ENCODE data around the gene SP2. TPM values are rescaled to one million over a fixed set of nuclear protein-coding genes. Genes with fewer than 3 reads are reported as not detected.

SP2 gene
- total RNA-seq, 4 donors from 2014 or later, result 7.1 to 14.1 (median 12.3) TPM

DNA sequence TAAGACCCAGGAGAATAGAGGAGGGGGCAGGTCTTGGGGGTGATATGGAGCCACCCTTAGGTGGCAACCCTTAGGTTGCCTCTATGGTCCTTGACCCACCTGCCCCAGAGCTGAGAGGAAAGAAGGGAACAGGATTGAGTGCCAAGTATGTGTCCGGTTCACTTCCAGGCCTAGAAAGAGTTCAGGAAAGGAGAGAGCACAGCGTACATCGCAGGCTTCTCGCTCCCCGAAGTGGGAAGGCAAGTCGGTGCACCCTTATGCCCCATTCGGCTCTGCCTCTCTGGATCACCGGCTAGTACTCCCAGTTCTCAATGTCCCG, 45.7 kb upstream of the SP2 start:
- Histone ChIP-seq H3K27ac (peak overlapping the region in 1 of 3 donors; percentile 33), H3K9me3 (no peaks in the 10 kb centered on the region), H3K36me3 (no peaks in the 10 kb centered on the region), H3K4me1 (peaks cover 11 to 31% of the 10 kb centered on the region in 2 donors), H3K4me3 (replicated peaks in 1 of 3) (peak overlapping the region in 1 of 3 donors; percentile 41), H3K27me3 (peaks cover 42% of the 10 kb centered on the region)
- WGBS, 2 donors, result 39 to 43% methylated on average over 9 of the region's 9 CpGs
- DNase-seq, result no peak
- intact Hi-C loops (cut with DNase I), result no loop called here
- TF ChIP-seq, protein P1, sequence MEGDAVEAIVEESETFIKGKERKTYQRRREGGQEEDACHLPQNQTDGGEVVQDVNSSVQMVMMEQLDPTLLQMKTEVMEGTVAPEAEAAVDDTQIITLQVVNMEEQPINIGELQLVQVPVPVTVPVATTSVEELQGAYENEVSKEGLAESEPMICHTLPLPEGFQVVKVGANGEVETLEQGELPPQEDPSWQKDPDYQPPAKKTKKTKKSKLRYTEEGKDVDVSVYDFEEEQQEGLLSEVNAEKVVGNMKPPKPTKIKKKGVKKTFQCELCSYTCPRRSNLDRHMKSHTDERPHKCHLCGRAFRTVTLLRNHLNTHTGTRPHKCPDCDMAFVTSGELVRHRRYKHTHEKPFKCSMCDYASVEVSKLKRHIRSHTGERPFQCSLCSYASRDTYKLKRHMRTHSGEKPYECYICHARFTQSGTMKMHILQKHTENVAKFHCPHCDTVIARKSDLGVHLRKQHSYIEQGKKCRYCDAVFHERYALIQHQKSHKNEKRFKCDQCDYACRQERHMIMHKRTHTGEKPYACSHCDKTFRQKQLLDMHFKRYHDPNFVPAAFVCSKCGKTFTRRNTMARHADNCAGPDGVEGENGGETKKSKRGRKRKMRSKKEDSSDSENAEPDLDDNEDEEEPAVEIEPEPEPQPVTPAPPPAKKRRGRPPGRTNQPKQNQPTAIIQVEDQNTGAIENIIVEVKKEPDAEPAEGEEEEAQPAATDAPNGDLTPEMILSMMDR (IDR thresholded peaks at IDR 0.05), result no peak

DNA sequence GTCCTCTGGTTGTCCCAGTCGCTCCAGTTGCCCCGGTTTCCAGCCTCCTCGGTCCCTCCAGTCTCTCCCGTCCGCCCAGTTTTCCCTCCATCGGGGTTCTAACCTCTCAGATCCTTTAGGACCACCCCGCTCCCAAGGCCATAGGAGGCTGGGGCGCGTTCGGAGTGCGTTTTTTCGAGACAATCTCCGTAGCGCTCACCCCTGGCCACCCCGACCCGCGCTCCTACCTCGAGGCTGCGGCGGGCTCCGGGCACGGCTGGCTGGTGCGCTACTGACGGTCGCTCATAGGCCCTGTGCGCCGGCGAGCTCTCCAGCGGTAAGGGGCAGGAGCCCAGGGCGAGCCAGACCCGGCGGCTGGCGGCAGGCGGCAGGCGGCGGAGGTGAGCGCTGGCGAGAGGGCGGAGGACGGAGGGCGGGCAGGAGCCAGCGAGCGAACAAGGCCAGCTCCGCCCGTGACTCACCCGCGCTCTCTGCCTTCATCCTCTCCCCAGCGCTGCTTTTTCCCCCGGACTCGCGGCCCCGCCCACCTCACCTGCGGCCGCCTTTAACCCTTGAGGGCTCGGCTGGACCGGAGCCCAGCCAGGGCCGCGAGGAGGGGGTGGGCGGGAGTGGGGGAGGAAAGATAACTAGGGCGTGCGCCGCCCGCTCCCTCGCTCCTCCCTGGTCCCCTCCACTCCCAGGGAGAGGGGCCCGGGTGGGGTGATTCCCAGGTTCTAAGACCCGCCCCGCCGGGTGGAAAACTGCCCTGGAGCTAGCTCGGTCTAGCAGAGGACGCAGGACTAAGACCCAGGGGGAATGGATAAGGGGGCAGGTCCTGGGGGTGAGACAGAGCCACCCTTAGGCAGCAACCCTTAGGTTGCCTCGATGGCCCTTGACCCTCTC, 45.1 kb upstream of the SP2 start, which contains the start of gene SP6:
TSS of gene SP6 (minus strand) at position 472 of the 882 bp plus-strand sequence. CDS start 2,734 bp downstream, outside the sequence.
- DNase-seq, result peak; percentile 82 to 85
- intact Hi-C loops (cut with DNase I), result no loop called here
- H3K27me3 ChIP-seq, result peaks cover 42% of the 10 kb centered on the region
- H3K4me1 ChIP-seq, result peaks cover 11 to 31% of the 10 kb centered on the region in 2 donors
- no peaks in the 10 kb centered on the region for H3K36me3 ChIP-seq
- peak in 1 of 2 donors; percentile 83 for TF ChIP-seq POLR2A (IDR thresholded peaks at IDR 0.05)
- TF ChIP-seq, protein P1 (IDR thresholded peaks at IDR 0.05), result peak in 3 of 6 experiments; percentile 13 to 37 (median 36)
- 6 to 16% methylated on average over 15 to 48 of the region's 71 CpGs for WGBS, 2 donors
- H3K27ac ChIP-seq, result peak within 1 kb of the TSS in 1 of 3 donors; percentile 33
- H3K4me3 ChIP-seq (replicated peaks in 1 of 3), result peak within 1 kb of the TSS in 1 of 3 donors; percentile 41
- no peaks in the 10 kb centered on the region for H3K9me3 ChIP-seq

DNA sequence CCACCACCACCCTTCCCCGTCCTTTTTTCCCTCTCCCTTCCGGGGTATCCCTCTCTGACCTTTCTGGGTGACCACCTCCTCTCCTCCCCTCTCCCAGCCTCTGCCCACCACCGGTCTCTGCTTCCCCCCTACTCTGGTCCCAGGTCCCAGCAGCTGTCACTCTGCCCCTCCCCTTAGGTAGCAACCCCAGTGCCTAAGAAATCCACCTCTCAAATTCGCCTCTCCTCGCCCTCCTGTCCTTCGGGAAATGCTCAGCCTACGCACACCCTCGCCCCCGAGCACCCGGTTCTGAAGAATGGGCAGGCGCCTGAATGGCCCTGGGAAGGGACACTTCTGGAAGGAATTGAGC, 44.3 kb upstream of the SP2 start:
- Histone ChIP-seq H3K4me1 (peaks cover 11 to 31% of the 10 kb centered on the region in 2 donors), H3K27me3 (peaks cover 36% of the 10 kb centered on the region), H3K36me3 (no peaks in the 10 kb centered on the region), H3K27ac (no peak overlapping the region), H3K4me3 (replicated peaks in 1 of 3) (no peak overlapping the region), H3K9me3 (no peaks in the 10 kb centered on the region)
- TF ChIP-seq, protein P1 (IDR thresholded peaks at IDR 0.05), result no peak
- intact Hi-C loops (cut with DNase I), result no loop called here
- 32 to 49% methylated on average over 11 of the region's 11 CpGs for WGBS, 2 donors
- DNase-seq, result no peak

DNA sequence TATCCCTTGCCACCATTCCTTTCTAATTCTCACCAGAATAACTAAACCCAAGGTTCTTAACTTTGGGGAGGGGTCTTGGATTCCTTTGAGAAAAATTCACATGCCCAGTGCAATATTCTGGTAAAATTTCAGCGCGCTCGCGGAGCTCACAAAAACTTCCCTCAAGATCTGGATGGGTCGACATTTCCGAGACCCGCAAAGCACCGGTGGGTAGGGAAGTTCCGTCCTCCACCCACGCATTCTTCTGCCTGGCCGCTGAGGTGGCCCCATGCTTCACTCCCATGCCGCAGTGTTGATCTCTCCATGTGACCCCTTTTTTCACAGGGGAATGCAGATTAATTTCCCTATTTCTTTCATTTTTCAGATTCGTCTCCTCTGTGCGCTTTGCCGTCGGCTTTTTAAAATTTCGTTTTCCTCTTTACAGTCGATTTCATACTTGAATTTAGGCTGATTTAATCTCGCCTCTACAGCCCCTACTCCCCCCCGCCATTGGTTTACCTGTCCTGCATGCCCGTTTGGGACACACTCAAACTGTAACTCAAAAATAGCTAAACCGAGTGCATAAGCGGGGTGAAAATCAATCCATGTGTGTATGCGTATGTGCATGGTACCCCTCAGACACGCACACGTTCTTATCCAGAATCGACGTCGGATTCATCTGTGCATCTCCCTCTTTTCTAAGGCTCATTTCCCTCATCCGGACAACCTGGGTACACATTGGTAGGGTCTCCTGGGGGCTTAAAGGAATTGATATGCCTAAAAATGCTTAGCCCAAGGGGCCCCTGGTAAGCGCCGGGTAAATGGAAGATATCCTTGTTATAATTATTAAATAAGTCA, 43.7 kb upstream of the SP2 start:
- H3K27ac ChIP-seq, result no peak overlapping the region
- no peaks in the 10 kb centered on the region for H3K9me3 ChIP-seq
- no peaks in the 10 kb centered on the region for H3K36me3 ChIP-seq
- peaks cover 32% of the 10 kb centered on the region for H3K27me3 ChIP-seq
- no peak for TF ChIP-seq POLR2A (IDR thresholded peaks at IDR 0.05)
- TF ChIP-seq, protein P1 (IDR thresholded peaks at IDR 0.05), result no peak
- H3K4me1 ChIP-seq, result peaks cover 11 to 27% of the 10 kb centered on the region in 2 donors
- intact Hi-C loops (cut with DNase I), result no loop called here
- no peak overlapping the region for H3K4me3 ChIP-seq (replicated peaks in 1 of 3)
- 25 to 28% methylated on average over 32 of the region's 32 CpGs for WGBS, 2 donors
- DNase-seq, result no peak

Data from thyroid gland (tissue), 4 donors.